Measurements from ENCODE around the gene GJB6. TPM values are rescaled to one million over a fixed set of nuclear protein-coding genes. Genes with fewer than 3 reads are reported as not detected.

GJB6 gene
- total RNA-seq, 1 donor from 2014 or later, result not detected

DNA sequence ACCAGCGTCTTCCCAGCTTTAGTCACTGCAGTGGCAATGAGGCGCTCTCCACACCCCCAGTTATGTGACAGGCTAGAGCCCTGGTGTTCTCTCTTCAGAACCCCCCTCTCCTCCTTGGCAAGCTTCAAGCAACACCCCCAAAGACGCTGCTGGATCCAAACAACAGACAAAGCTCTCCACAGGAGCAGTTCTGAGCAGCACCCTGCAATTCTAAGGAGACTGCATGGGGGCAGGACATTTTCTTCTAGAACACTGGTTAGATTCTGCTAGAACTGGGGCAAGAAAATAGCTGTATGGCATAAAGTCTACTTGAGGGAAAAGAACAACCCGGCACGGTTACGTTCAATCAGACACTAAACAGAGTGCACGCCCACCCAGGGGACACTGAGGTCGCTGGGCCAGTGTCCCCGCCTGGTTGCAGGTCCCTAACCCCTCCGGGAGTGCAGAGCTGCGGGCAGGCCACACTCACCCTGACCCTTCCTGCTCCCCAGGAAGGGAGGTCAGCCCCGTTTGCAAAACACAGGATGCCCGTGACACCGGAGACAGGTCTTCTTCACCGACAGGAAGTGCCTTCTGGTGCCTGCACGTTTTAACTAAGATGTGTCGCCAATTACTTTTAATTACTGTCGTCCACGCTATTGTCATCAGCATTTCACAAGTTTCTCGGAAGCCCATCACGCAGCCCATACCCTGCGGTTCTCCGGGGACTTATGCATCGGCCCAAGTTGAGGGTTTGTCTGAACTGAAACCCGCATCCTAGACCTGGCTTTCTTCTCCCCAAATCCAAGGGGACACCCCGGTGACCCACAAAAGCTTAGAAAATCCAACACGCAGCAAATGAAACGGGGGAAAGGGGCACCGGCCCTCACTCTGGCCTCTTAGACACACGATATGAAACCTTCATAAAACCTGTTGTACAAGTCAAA is 943 bp downstream of the GJB6 start:
- no peak for ATAC-seq
- intact Hi-C loops (cut with DNase I), result no loop called here

DNA sequence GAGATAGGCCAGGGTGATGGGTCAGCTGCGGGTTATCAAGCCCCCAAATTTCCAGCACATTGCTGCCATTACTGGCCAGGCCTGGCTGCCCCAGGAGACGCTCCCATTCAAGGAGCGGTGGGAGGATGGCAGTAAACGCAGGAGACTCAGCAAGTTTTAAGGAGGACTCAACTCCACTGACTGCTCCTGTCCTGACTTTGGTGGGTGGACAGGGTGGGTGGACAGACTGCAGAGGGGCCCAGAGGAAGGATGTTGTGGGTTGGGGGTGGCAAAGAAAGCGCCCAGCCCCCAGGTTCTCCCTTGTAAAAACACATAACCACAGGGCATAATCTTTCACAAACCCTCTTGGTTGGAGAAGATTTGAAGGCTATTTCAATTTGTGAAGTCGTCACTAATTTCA is 4.4 kb downstream of the GJB6 start:
- no peak for ATAC-seq
- intact Hi-C loops (cut with DNase I), result no loop called here
- no peak for DNase-seq (ENCODE audit: missing footprints)

More for the DNA sequence above, 943 bp downstream of the GJB6 start:
- DNase-seq (ENCODE audit: missing footprints), result no peak

DNA sequence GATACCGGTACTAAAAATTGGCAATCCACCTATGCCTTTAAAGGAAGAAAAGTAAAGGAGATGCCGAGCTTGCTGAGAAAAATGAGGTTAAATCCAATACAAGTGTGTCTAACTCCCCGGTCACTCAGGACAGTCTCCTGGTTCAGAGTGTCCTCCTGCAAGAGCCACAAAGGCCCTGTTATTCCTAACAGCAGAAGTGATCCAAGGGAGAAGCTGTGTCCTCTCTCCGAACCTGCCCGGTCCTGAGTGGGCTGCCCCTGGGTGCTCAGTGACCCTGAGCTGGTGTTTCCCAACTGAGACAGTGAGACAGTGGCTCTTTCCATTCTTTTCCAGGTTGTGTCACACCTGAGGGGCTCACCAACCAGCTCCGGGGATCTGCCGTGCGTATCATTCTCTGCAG is 4.8 kb downstream of the GJB6 start:
- DNase-seq (ENCODE audit: missing footprints) (no peak), ATAC-seq (no peak)
- intact Hi-C loops (cut with DNase I), result no loop called here

DNA sequence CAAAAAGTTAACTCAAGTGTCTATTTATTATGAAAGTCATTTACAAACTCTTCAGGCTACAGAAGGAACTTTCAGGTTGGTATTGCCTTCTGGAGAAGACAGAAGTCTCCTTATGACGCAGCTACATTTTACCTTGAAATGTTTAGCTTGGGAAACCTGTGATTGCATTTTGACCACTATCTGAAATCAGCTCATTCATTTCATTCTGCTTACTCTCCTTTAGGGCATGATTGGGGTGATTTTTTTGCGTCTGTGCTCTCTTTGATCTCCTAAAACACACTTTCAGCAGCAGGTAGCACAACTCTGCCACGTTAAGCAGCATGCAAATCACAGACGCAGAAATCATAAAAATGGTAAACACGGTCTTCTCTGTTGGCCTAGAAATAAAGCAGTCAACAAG is 9.6 kb downstream of the GJB6 start:
- intact Hi-C loops (cut with DNase I), result no loop called here
- DNase-seq (ENCODE audit: missing footprints) (no peak), ATAC-seq (no peak)

DNA sequence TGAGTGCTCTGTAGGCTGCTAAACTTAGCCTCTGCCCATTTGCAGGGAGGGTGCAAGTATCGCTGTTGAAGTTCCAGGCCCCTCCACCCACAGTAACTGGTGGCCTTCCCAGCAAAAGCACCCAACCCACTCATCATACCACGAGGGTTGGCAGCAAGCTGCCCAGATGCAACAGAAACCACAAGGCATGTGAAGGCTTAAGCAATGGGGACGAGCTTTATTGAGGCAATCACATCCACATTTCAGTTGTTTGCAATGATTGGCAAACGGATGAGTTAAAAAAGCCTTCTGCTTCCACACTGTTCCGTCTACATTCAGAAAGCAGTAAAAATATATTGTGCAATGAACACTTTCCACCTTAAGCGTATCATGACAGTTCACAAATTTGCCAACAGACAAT is 10.3 kb downstream of the GJB6 start:
- DNase-seq (ENCODE audit: missing footprints) (no peak), ATAC-seq (no peak)
- intact Hi-C loops (cut with DNase I), result no loop called here

DNA sequence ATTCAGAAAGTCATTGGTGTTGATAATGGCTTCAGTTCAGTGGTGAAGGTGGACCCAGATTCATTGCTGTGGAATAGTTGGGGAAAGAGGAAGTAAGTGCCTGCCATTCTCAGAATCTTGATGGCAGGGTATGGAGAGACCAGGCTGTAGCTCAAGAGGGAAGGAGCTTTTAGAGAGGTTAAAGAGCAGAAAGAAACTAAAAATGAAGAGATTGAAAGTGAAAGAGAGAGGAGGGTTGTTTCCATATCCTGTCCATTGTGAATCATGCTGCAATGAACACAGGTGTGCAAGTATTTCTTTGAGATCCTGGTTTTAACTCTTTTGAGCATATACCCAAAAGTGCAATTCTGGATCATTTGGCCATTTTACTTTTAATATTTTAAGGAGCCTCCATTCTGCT is 12.5 kb downstream of the GJB6 start:
- DNase-seq (ENCODE audit: missing footprints), result no peak
- ATAC-seq, result no peak
- intact Hi-C loops (cut with DNase I), result no loop called here

DNA sequence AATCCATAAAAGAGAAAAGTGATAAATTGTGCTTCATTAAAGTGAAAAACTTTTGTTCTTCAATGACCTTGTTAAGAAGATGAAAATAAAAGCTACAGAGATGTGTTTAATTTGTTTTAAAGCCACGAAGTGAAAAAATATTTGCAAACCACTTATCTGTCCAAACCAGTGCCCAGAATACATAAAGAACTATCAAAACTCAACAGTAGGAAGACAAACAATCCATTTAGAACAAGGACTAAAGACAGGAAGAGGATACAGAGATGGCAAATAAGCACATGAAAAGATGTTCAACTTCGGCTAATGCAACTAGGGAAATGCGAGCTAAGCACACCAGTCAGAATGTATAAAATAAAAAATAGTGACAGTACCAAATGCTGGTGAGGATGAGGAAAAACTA is 15.0 kb downstream of the GJB6 start:
- intact Hi-C loops (cut with DNase I), result no loop called here
- no peak for ATAC-seq
- no peak for DNase-seq (ENCODE audit: missing footprints)

DNA sequence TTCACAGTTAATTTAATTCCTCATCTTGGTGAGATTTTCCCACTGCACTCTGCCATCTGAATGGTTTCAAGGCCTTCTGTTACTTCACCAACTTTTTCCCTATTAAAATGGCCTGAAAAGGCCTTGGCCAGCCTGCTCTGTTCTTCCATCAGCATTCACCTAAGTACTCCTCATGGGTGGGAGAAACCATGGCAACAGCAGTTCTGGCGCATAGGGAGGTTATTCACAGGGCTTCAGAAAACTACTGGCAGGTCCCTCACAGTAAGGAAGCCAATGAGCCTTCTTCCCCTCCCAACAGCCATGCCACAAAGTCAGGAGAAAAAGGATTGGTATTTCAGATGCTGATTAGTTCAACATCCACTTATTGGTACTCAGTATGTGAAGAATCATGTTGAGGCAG is 22.2 kb downstream of the GJB6 start:
- intact Hi-C loops (cut with DNase I), result no loop called here
- no peak for ATAC-seq
- DNase-seq (ENCODE audit: missing footprints), result no peak

DNA sequence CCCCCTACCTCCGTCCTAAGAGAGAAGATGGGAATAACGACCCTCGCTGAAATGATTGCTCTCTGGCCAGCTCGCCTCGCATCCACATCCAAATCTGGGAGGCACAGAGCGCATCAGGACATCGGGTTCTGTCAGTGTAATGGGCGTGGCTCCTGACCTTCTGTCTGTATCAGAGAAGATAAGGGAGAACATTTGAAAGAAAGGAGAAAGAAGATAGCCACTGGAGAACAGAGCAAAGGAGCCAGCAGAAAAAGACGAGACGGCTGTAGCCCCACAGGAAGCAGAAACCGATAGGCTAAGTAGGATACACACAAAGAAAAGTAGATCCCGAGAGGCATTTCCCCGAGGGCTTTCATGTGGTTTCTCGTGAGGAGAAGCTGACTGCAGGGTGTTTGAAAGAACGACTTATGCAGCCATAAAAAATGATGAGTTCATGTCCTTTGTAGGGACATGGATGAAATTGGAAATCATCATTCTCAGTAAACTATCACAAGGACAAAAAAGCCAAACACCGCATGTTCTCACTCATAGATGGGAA is 25.4 kb downstream of the GJB6 start:
- no peak for ATAC-seq
- intact Hi-C loops (cut with DNase I), result no loop called here
- DNase-seq (ENCODE audit: missing footprints), result no peak

DNA sequence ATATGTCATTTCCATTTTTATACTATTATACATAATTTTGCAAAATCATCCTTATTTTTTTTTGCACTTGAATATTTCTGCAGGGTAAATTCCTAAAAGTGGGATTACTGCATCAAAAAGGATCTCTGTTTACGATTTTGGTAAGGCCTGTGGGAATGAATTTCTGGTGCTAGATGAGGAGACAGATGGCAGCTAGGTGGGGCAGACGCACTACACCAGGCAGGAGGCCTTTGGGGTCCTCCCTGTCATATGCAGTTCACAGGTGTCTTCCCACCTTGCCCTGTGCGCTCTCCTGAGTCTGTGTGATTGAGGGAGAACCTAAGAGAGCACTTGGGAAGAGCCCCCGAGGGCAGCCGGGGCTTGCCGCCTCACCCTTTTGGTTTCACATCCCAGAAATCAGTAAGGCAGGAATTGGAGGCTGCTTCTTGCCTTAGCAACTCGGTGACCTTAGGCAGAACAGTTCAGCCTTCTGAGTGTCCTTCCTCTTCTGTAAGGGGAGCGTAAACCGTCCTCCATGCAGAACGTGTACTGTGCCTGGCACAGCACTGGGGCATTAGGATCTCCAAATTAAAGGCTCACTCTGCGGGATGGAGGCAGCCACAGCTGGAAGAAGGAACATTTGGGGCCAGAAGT is 25.9 kb downstream of the GJB6 start:
- intact Hi-C loops (cut with DNase I), result no loop called here
- no peak for ATAC-seq
- DNase-seq (ENCODE audit: missing footprints), result no peak

DNA sequence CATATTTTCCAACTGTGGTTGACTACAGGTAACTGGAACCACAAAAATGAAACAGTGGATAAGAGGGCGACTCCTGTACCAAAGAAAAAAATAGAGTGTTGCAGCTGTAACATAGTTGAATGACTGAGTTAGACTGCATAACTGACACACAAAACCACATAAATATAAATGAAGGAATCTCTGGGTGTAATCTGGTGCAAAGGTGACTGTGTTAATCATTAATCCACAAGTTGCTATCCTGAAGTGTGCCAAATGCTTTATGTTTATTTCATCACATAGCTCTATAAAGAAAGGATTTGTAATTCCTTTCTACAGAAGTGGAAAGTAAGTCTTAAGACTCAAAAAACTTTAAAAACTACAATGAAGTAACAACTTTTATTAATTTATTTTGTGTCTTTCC is 33.3 kb downstream of the GJB6 start:
- no peak for DNase-seq (ENCODE audit: missing footprints)
- intact Hi-C loops (cut with DNase I), result loop anchor here (2.0 to 10.0 kb wide), 3 partner anchors 290 to 726 kb away; partner anchors contain the start of gene IL17D
- ATAC-seq, result no peak

DNA sequence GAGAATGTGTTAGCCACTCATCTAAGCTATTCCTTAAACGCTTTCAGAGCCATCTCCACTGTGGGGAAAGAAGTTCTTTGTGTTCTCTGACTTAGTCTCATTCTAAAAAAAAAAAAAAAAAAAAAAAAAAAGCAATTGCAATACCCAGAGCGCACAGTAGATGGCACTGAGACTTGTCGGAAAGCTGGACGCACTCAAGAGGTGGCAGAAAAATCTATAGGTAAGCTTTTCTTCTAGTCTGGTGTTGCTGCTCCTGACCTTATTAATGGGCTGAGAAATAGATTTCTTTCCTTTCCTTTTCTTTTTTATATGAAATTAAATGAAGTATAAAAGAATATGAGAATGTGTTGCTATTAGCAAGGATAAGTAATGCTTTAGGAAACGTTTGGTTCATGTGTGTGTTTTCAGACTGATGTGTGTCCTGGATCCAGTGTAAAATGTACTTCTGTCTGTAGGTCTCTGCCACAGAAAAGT is 34.7 kb downstream of the GJB6 start:
- no peak for ATAC-seq
- intact Hi-C loops (cut with DNase I), result loop anchor here (5.0 to 10.0 kb wide), 2 partner anchors 505 to 727 kb away; partner anchors contain the start of gene IL17D

DNA sequence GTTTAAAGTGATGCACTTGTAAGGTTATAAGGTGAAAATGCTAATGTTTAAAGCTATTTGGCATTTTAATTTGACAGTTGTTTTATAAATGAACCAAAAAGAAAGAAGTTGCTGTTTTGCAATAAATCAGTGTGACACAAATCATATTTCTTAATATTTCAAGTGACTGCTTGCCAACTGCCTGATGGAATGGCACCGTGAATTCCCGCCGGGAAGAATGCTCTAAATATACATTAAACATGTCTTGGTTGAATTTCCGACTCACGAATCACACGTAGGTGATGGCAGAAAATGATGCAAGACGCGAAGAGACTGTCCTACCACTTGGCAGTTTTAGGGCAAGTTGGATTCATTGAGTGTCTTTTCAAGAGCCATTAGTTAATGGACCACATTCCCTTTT is 36.3 kb downstream of the GJB6 start:
- intact Hi-C loops (cut with DNase I), result loop anchor here (5.0 to 10.0 kb wide), 2 partner anchors 506 to 729 kb away; partner anchors contain the start of gene IL17D
- ATAC-seq (no peak), DNase-seq (ENCODE audit: missing footprints) (no peak)

More for the DNA sequence above, 34.7 kb downstream of the GJB6 start:
- DNase-seq (ENCODE audit: missing footprints), result no peak

DNA sequence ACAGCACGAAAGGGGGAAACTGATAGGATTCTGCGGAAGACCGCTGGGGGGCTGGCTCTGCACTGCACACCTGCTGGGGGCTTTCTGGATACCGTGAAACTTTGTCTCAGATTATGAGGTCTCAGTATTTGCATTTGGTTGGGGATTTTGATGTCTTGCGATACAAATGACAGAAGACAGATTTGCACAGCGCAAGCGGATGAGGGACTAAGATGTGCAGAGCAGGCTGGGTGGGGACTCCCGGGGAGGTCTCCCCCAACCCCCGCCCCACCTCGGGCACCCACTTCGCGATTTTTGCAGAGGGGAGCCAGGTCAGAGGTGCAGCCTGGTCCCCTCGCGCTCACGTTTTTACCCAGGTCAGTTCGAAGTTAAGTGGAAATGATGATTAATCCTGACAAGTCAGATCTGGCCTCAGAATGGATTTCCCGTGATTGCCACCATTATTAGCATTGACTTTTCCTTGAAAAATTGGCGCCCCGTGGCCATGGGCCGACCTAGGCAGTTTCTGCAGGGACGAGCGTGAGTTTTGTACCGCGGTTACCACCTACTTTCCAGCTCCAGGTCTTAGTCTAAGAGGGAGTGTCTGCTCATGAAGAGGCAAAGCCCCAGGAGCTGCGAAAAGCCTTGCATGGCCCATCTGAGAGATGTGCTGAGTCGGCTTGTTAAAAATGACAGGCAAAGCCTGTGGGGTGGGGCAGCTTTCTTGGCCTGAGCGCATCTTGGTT is 38.0 kb downstream of the GJB6 start:
- intact Hi-C loops (cut with DNase I), result loop anchor here (10.0 kb wide), 1 partner anchor 731 kb away; no protein-coding TSS in a partner anchor
- DNase-seq (ENCODE audit: missing footprints) (no peak), ATAC-seq (no peak)

DNA sequence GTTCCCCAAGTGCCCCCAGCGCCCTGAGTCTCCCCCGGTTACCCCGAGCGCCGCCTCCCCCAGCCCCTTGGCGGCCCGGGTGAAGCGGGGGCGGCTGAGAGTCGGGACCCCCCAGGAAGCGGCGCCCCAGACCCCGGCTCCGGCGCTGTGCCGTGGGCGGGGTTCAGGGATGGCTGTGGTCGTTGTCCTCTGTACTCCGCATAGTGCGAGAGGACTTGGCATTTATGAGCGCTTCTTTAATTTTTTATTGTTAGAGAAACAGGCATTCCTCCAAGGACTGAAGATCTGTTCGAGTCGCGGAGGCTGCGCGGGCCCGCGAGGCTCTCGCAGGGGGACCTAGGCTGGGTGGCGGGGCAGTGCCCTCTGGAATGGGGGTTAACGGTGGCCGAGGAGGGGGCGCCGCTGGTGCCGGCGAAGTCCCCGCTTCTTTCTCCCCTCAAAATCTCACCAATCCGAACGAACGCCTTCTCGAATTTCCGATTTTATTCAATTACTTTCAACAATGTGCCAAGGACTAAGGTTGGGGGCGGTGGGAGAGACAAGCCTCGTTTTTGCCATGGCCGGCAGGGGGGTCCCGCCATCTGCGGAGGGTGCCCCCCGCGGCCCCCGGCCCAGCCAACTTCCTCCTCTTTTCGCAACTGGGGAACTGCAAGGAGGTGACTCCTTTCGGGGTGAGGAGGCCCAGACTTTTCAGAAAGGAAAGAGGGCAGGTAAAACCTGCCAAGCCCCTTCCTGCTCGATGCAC is 38.8 kb downstream of the GJB6 start:
- ATAC-seq, result peak; percentile 15
- intact Hi-C loops (cut with DNase I), result loop anchor here (10.0 kb wide), 1 partner anchor 731 kb away; no protein-coding TSS in a partner anchor
- DNase-seq (ENCODE audit: missing footprints), result no peak

DNA sequence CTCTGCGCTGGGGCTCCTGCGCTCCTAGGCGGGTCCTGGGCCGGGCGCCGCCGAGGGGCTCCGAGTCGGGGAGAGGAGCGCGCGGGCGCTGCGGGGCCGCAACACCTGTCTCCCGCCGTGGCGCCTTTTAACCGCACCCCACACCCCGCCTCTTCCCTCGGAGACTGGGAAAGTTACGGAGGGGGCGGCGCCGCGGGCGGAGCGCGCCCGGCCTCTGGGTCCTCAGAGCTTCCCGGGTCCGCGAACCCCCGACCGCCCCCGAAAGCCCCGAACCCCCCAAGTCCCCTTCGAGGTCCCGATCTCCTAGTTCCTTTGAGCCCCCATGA is 39.3 kb downstream of the GJB6 start, which contains the start of gene GJB2:
Gene GJB2 (minus strand): TSS at position 103 of the 326 bp plus-strand sequence. CDS start 3,357 bp downstream, outside the sequence.
- intact Hi-C loops (cut with DNase I), result loop anchor here (10.0 kb wide), 1 partner anchor 732 kb away; no protein-coding TSS in a partner anchor
- ATAC-seq (peak; percentile 17), DNase-seq (ENCODE audit: missing footprints) (no peak)

DNA sequence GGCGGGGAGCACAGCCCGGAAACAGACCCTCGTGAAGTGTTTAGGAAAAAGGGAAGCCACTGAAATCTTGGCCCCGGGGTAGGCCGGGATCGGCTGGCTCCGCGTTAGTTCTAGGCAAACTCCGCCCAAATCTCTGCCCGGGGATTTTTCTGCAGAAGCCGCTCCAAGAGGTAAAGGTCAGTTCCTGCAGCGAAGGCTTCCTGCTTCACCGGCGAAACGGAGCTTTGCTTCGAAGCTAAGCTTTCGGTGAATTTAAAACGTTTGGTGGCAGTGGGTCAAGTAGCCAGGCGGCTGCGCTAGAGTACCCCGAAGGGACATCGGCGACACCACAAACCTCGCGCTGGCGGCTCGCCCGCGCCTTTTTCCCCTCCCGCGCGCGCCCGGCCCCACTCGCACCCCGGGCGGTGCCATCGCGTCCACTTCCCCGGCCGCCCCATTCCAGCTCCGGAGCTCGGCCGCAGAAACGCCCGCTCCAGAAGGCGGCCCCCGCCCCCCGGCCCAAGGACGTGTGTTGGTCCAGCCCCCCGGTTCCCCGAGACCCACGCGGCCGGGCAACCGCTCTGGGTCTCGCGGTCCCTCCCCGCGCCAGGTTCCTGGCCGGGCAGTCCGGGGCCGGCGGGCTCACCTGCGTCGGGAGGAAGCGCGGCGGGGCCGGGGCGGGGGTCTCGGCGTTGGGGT is 39.8 kb downstream of the GJB6 start:
- peak; percentile 11 for ATAC-seq
- intact Hi-C loops (cut with DNase I), result loop anchor here (10.0 kb wide), 1 partner anchor 733 kb away; no protein-coding TSS in a partner anchor
- DNase-seq (ENCODE audit: missing footprints), result no peak

All from Right ventricle myocardium inferior (tissue), 1 donor.